ENCODE data around the gene TAOK1.

- no peak for TF ChIP-seq CTCF (conservative IDR thresholded peaks at IDR 0.05; ENCODE audit: low read length)
- no peak for TF ChIP-seq EZH2phosphoT487 (IDR thresholded peaks at IDR 0.05; ENCODE audit: borderline replicate concordance)
These were observed 188.7 kb downstream of the TAOK1 start for GRCh38 chr17:29578626-29579485.
